Ascending aorta (tissue), 2 donors: ENCODE results near the gene STATH. TPM values are rescaled to one million over a fixed set of nuclear protein-coding genes. Genes with fewer than 3 reads are reported as not detected.

Experiments used
- DNase-seq, 2 donors: peaks; one replicate each; pipeline ENCODE4 v3.0.0-alpha.2; 2019; ENCODE audit warnings: low spot score in 2 of 2
- H3K27ac ChIP-seq, 2 donors: fragments of 200-600 bp; sonication (generic); one replicate each; pipeline ENCODE4 v1.5.1; 2016 to 2017; ENCODE audit warnings: mild to moderate bottlenecking in 1 of 2
- H3K27me3 ChIP-seq: fragments of 200-600 bp; sonication (generic); one replicate; pipeline ENCODE4 v1.5.1; 2017
- H3K36me3 ChIP-seq, 2 donors: fragments of 200-600 bp; sonication (generic); one replicate each; pipeline ENCODE4 v1.5.1; 2016
- H3K4me1 ChIP-seq, 2 donors: fragments of 200-600 bp; sonication (generic); one replicate each; pipeline ENCODE4 v1.5.1; 2016 to 2017; ENCODE audit warnings: mild to moderate bottlenecking in 1 of 2
- H3K4me3 ChIP-seq, 2 donors: fragments of 200-600 bp; sonication (generic); one replicate each; pipeline ENCODE4 v1.5.1; 2016 to 2017; ENCODE audit warnings: mild to moderate bottlenecking in 1 of 2
- H3K9me3 ChIP-seq, 2 donors: fragments of 200-600 bp; sonication (generic); one replicate each; pipeline ENCODE4 v1.5.1; 2016
- intact Hi-C: fragments of 100-400 bp; cut with DNase I; formaldehyde crosslinking; loops from one replicate; pipeline ENCODE4 v1.15.1; 2023
- total RNA-seq: library from RNA; depleted of rRNA; stranded (reverse); fragments of >200 nt; gene quantifications from one replicate; pipeline ENCODE4 v1.1.0, GENCODE V29; 2016
- TF ChIP-seq, protein P1 (sequence below), 3 experiments: fragments of 200-600 bp in 2 of 3; fragments of 450-650 bp in 1 of 3; sonication (generic) in 2 of 3; IDR thresholded peaks; one replicate each; pipeline ENCODE4 v1.5.1; 2016 to 2019; ENCODE audit warnings: antibody characterized with exemption in 3 of 3, mild to moderate bottlenecking in 1 of 3, moderate library complexity in 1 of 3

The STATH gene
- total RNA-seq, 1 donor from 2014 or later: not detected

DNA sequence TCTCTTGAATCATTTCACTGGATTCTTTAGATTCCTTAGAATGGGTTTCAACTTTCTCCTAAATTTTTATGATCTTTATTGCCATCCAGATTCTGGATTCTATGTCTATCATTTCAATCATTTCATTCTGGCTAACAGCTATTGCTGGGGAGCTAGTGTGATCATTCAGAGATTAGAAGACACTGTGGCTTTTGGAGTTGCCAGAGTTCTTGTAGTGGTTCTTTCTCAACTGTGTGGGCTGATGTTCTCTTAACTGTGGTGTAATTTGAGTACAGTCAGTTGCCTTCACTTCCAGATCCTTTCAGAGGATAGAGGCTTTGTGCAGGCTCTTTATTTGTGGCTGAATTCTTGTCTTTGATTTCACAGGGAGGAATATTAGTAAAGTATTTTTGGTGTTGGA lies 18.2 kb upstream of the STATH start:
- Histone ChIP-seq H3K9me3 (no peaks in the 10 kb centered on the region), H3K4me1 (no peaks in the 10 kb centered on the region), H3K4me3 (no peak overlapping the region), H3K36me3 (no peaks in the 10 kb centered on the region), H3K27ac (no peak overlapping the region), H3K27me3 (no peaks in the 10 kb centered on the region)
- no peak for DNase-seq
- TF ChIP-seq, protein P1, sequence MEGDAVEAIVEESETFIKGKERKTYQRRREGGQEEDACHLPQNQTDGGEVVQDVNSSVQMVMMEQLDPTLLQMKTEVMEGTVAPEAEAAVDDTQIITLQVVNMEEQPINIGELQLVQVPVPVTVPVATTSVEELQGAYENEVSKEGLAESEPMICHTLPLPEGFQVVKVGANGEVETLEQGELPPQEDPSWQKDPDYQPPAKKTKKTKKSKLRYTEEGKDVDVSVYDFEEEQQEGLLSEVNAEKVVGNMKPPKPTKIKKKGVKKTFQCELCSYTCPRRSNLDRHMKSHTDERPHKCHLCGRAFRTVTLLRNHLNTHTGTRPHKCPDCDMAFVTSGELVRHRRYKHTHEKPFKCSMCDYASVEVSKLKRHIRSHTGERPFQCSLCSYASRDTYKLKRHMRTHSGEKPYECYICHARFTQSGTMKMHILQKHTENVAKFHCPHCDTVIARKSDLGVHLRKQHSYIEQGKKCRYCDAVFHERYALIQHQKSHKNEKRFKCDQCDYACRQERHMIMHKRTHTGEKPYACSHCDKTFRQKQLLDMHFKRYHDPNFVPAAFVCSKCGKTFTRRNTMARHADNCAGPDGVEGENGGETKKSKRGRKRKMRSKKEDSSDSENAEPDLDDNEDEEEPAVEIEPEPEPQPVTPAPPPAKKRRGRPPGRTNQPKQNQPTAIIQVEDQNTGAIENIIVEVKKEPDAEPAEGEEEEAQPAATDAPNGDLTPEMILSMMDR (IDR thresholded peaks at IDR 0.05): no peak
- intact Hi-C loops: no loop called here

DNA sequence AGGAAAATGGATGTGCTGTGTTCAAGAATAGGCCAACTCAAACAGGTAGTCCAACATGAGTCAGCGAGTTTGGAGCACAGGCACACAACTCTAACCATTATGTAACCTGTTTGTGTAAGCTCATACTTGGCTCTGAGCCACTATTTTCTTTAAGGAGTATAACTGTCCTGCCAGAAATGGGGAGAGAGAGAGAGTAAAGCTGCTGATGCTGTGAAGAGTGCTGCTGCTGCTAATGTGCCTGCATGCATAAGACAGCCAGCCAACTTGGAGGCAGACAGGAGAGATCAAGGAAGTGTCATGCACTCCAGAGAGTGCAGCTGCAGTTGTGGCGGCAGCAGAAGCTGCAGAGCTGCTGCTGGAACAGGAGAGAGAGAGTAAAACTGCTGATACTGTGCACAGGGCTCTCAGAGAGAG lies 11.7 kb upstream of the STATH start:
- DNase-seq: no peak
- Histone ChIP-seq H3K4me3 (no peak overlapping the region), H3K27ac (no peak overlapping the region), H3K36me3 (no peaks in the 10 kb centered on the region), H3K9me3 (no peaks in the 10 kb centered on the region), H3K4me1 (no peaks in the 10 kb centered on the region), H3K27me3 (no peaks in the 10 kb centered on the region)
- TF ChIP-seq, protein P1 (IDR thresholded peaks at IDR 0.05): no peak
- intact Hi-C loops: no loop called here

DNA sequence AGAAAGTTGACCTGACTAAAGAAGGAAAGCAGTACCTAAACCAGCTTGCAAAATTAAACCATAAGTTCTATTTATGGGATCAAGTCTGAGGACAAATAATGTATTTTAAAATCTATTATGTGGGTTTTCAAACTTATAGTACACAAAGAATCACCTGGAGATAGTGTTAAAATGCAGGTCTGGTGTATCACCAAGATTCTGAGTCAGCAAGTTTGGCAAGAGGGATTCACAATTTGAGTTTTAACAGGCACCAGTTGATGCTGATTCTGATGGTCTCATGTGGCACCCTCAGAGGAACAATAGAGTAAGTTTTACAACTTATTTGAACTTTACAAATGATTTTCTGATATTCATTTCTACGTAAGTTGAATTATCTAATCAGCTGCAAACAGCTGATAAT lies 9.1 kb upstream of the STATH start:
- TF ChIP-seq, protein P1 (IDR thresholded peaks at IDR 0.05): no peak
- no peak for DNase-seq
- Histone ChIP-seq H3K27ac (no peak overlapping the region), H3K36me3 (no peaks in the 10 kb centered on the region), H3K27me3 (no peaks in the 10 kb centered on the region), H3K4me3 (no peak overlapping the region), H3K4me1 (no peaks in the 10 kb centered on the region), H3K9me3 (no peaks in the 10 kb centered on the region)
- intact Hi-C loops: no loop called here

DNA sequence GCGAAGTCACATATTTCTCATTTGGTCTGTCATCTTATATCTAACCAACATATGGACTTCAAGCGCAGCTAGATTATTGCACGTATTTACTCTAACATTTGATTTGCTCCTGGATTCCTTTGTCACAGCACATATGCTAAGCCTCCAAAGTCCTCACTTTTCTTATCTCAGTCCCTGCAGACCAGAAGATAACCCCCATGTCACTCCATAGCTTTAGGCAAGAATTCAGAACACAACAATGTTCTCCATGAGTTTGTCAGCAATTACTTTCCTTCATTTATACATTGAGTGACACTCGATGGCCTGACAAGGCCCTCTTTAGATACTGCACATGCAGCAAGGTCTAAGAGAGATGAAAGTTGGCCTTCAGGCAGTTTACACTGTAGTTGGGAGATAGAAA lies 4.8 kb upstream of the STATH start:
- Histone ChIP-seq H3K4me3 (no peak overlapping the region), H3K27ac (no peak overlapping the region), H3K27me3 (no peaks in the 10 kb centered on the region), H3K36me3 (no peaks in the 10 kb centered on the region), H3K9me3 (no peaks in the 10 kb centered on the region), H3K4me1 (no peaks in the 10 kb centered on the region)
- DNase-seq: no peak
- intact Hi-C loops: no loop called here
- TF ChIP-seq, protein P1 (IDR thresholded peaks at IDR 0.05): no peak

DNA sequence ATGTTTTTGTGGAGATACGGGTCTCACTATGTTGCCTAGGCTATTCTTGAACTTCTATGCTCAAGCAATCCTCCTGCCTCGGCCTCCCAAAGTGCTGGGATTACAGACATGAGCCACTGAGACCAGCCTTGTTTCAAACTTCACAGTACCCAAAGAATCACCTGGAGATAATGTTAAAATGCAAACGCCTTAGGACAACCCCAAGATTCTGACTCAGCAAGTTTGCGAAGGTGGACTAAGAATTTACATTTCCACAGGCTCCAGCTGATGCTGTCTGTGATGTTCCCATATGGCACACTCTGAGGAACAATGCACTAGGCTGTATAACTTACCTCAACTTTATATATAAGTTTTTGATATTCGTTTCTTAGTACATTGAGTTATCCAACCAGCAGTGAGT lies 984 bp upstream of the STATH start:
- TF ChIP-seq, protein P1 (IDR thresholded peaks at IDR 0.05): no peak
- intact Hi-C loops: no loop called here

DNA sequence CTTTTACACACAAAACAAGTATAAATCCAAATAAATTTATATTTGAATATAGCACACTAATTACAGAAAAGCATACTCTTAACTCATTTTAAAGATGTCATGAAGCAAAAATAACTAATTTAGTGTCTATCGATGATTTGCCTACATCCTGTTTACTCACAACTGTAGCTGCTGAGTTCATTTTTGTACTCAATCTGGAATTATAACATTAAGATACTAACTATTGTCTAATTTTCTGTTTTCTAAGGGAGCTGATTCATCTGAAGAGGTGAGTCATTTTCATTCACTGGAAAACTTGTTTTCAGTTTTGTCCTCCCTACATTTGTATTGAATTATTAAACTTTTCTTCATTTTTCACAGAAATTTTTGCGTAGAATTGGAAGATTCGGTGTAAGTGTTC lies 3.7 kb downstream of the STATH start:
- no peaks in the 10 kb centered on the region for H3K36me3 ChIP-seq
- no peaks in the 10 kb centered on the region for H3K4me1 ChIP-seq
- H3K9me3 ChIP-seq: no peaks in the 10 kb centered on the region
- TF ChIP-seq, protein P1 (IDR thresholded peaks at IDR 0.05): no peak
- intact Hi-C loops: no loop called here
- H3K27ac ChIP-seq: no peak overlapping the region
- H3K4me3 ChIP-seq: no peak overlapping the region
- H3K27me3 ChIP-seq: no peaks in the 10 kb centered on the region
- DNase-seq: no peak

More for the DNA sequence above, 984 bp upstream of the STATH start:
- Histone ChIP-seq H3K27ac (no peak overlapping the region), H3K27me3 (no peaks in the 10 kb centered on the region), H3K4me3 (no peak overlapping the region), H3K36me3 (no peaks in the 10 kb centered on the region), H3K9me3 (no peaks in the 10 kb centered on the region), H3K4me1 (no peaks in the 10 kb centered on the region)
- no peak for DNase-seq
